SU-DHL-6 (cell line): Measurements from ENCODE around the gene RRP1B.

Source experiments
- H2AFZ ChIP-seq: fragments of 200-600 bp; sonication (generic); 2 replicates; pipeline ENCODE4 v1.6.1; 2014; ENCODE audit warnings: low read depth, mild to moderate bottlenecking, moderate library complexity, mixed read lengths, antibody characterized with exemption, low read length; ENCODE audit not compliant: severe bottlenecking
- H3F3A ChIP-seq: fragments of 200-600 bp; shearing (Covaris generic); 2 replicates; pipeline ENCODE4 v1.6.0; 2016; ENCODE audit warnings: antibody characterized with exemption, mild to moderate bottlenecking; ENCODE audit not compliant: insufficient read depth
- H3K27ac ChIP-seq: fragments of 200-600 bp; sonication (generic); 2 replicates; pipeline ENCODE4 v1.5.1; 2016; ENCODE audit warnings: low read depth, mild to moderate bottlenecking, low read length, moderate library complexity, mixed read lengths
- H3K27me3 ChIP-seq: fragments of 200-600 bp; sonication (generic), shearing (Covaris generic); 2 replicates; pipeline ENCODE4 v1.6.0; 2014; ENCODE audit warnings: mild to moderate bottlenecking, low read length
- H3K36me3 ChIP-seq: fragments of 200-600 bp; sonication (generic); 2 replicates; pipeline ENCODE4 v1.6.1; 2014; ENCODE audit warnings: mild to moderate bottlenecking, low read length, mixed read lengths
- H3K4me2 ChIP-seq: fragments of 300-600, 200-600 bp; shearing (Covaris generic), sonication (generic); 2 replicates; pipeline ENCODE4 v1.6.0; 2014; ENCODE audit warnings: low read length, low read depth, mild to moderate bottlenecking; ENCODE audit not compliant: poor library complexity, severe bottlenecking
- H3K4me3 ChIP-seq: fragments of 200-600 bp; sonication (generic); 2 replicates; pipeline ENCODE4 v1.5.1; 2014; ENCODE audit warnings: antibody characterized with exemption, low read length, mild to moderate bottlenecking, mixed read lengths; ENCODE audit not compliant: insufficient read depth, poor library complexity, severe bottlenecking
- H3K79me2 ChIP-seq: fragments of 200-600 bp; sonication (generic); 2 replicates; pipeline ENCODE4 v1.6.1; 2014; ENCODE audit warnings: mild to moderate bottlenecking, low read length, moderate library complexity; ENCODE audit not compliant: insufficient read depth
- H3K9ac ChIP-seq: fragments of 200-600 bp; sonication (generic); 2 replicates; pipeline ENCODE4 v1.7.0; 2014; ENCODE audit warnings: mild to moderate bottlenecking, low read length
- H3K9me2 ChIP-seq: fragments of 200-600 bp; sonication (generic); replicated peaks from 2 replicates; pipeline ENCODE4 v1.6.1; 2014; ENCODE audit warnings: low read length; ENCODE audit not compliant: insufficient read depth
- H3K9me3 ChIP-seq: fragments of 200-600 bp; sonication (generic); 2 replicates; pipeline ENCODE4 v1.6.1; 2014; ENCODE audit warnings: low read length, mixed read lengths; ENCODE audit not compliant: insufficient read depth
- H4K20me1 ChIP-seq: fragments of 200-600 bp; sonication (generic); 2 replicates; pipeline ENCODE4 v1.6.1; 2014; ENCODE audit warnings: low read depth, mild to moderate bottlenecking, antibody characterized with exemption, low read length, moderate library complexity, mixed read lengths
- CTCF ChIP-seq: fragments of 200-600 bp; sonication (generic); IDR thresholded peaks from one replicate; pipeline ENCODE4 v1.5.1; 2017; ENCODE audit warnings: antibody characterized with exemption, mild to moderate bottlenecking, low read length, moderate library complexity; ENCODE audit not compliant: insufficient read depth, poor library complexity, severe bottlenecking
- EZH2phosphoT487 ChIP-seq: fragments of 200-600 bp; sonication (generic), shearing (Covaris generic); conservative IDR thresholded peaks from 2 replicates; pipeline ENCODE4 v1.6.1; 2018; ENCODE audit warnings: mild to moderate bottlenecking, antibody characterized with exemption, low read length, moderate library complexity, mixed read lengths

Gene RRP1B

GRCh38 chr21:43654806-43655489, 4.4 kb upstream of the RRP1B start:
- Histone ChIP-seq H4K20me1 (no peaks in the 10 kb centered on the region), H3K79me2 (peaks cover 5% of the 10 kb centered on the region), H3K9ac (no peak overlapping the region), H3K36me3 (no peaks in the 10 kb centered on the region), H3K4me2 (no peak overlapping the region), H3K27me3 (no peaks in the 10 kb centered on the region), H3F3A (no peaks in the 10 kb centered on the region), H2AFZ (no peak overlapping the region), H3K9me3 (no peaks in the 10 kb centered on the region), H3K9me2 (no peaks in the 10 kb centered on the region), H3K4me3 (no peak overlapping the region), H3K27ac (no peak overlapping the region)
- TF ChIP-seq EZH2phosphoT487 (no peak), CTCF (no peak)

DNA sequence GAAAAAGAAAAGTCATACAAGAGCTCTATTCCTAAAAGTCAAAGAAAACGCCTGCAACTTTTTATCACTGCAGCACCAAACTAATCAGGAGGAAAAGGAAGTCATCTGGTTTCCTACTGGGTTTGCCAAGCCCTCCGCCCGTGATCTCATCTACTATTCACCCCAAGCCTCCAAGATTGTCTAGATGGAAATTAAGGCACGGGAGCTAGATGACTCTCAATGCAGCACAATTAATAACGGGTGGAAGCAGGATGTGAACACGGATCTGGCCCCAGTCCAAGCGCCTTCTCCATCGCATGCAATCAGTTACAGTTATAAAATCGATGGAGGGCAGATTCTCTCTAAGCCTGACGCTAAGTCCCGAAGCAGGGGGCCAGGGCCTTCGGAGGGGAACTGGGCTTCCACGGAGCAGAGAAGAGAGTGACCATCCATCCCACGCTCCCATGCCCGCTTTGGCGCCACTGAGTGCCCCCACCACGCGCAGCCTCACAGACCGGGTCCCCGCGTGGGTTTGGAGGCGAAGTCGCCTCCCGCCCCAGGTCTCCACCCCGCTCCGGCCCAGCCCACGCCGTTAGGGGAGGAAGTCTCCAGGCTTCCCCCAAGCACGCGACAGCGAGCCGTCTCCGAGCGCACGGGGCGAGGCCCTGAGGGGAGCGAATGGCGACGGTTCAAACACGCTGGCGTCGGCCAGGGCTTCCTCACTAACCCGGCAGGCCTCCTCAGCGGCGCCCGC, 1.8 kb upstream of the RRP1B start:
- Histone ChIP-seq H3K79me2 (peaks cover 31% of the 10 kb centered on the region), H3K9me2 (no peaks in the 10 kb centered on the region), H3K4me3 (no peak overlapping the region), H3K27ac (no peak overlapping the region), H2AFZ (no peak overlapping the region), H3K36me3 (no peaks in the 10 kb centered on the region), H3K9ac (no peak overlapping the region), H3K9me3 (no peaks in the 10 kb centered on the region), H3K27me3 (no peaks in the 10 kb centered on the region), H3K4me2 (no peak overlapping the region), H3F3A (no peaks in the 10 kb centered on the region), H4K20me1 (peaks cover 8% of the 10 kb centered on the region; the same call in 1 of the 2 replicates)
- TF ChIP-seq CTCF (no peak), EZH2phosphoT487 (no peak)

- H3K4me3 ChIP-seq = no peak overlapping the region
- H3K27ac ChIP-seq = no peak overlapping the region
- peaks cover 8% of the 10 kb centered on the region; the same call in 1 of the 2 replicates for H4K20me1 ChIP-seq
- no peaks in the 10 kb centered on the region for H3K9me3 ChIP-seq
- no peaks in the 10 kb centered on the region for H3K36me3 ChIP-seq
- H3F3A ChIP-seq = no peaks in the 10 kb centered on the region
- no peak overlapping the region for H2AFZ ChIP-seq
- no peak overlapping the region for H3K4me2 ChIP-seq
- no peak overlapping the region for H3K9ac ChIP-seq
- H3K27me3 ChIP-seq = no peaks in the 10 kb centered on the region
- TF ChIP-seq CTCF (no peak), EZH2phosphoT487 (no peak)
- H3K79me2 ChIP-seq = peaks cover 38% of the 10 kb centered on the region
- H3K9me2 ChIP-seq = no peaks in the 10 kb centered on the region
Observed at GRCh38 chr21:43658088-43658741, 1.1 kb upstream of the RRP1B start.
